ENCODE results near the gene PRKCH. TPM values are rescaled to one million over a fixed set of nuclear protein-coding genes. Genes with fewer than 3 reads are reported as not detected.

PRKCH gene
- total RNA-seq, 1 donor from 2014 or later = 0.30 TPM

- TF ChIP-seq CTCF (conservative IDR thresholded peaks at IDR 0.05) = no peak
- no peak for DNase-seq (ENCODE audit: low read depth, low spot score)
- Mint-ChIP-seq H3K27ac (ENCODE audit: unreplicated experiment) (no peak overlapping the region), H3K36me3 (ENCODE audit: low read depth) (no peaks in the 10 kb centered on the region), H3K4me1 (no peaks in the 10 kb centered on the region), H3K9me3 (peaks cover 13% of the 10 kb centered on the region), H3K4me3 (no peak overlapping the region), H3K27me3 (ENCODE audit: low read depth) (peaks cover 13% of the 10 kb centered on the region)
Observed at GRCh38 chr14:61430066-61430757, 108.8 kb downstream of the PRKCH start.

GRCh38 chr14:61433169-61433568 lies 111.8 kb downstream of the PRKCH start:
- TF ChIP-seq CTCF (conservative IDR thresholded peaks at IDR 0.05) = no peak
- H3K4me1 Mint-ChIP-seq = no peaks in the 10 kb centered on the region
- peaks cover 13% of the 10 kb centered on the region for H3K27me3 Mint-ChIP-seq (ENCODE audit: low read depth)
- no peak for DNase-seq (ENCODE audit: low read depth, low spot score)
- H3K9me3 Mint-ChIP-seq = peaks cover 5% of the 10 kb centered on the region
- no peaks in the 10 kb centered on the region for H3K36me3 Mint-ChIP-seq (ENCODE audit: low read depth)
- H3K27ac Mint-ChIP-seq (ENCODE audit: unreplicated experiment) = no peak overlapping the region
- H3K4me3 Mint-ChIP-seq = no peak overlapping the region

GRCh38 chr14:61433828-61434227 lies 112.4 kb downstream of the PRKCH start:
- H3K27me3 Mint-ChIP-seq (ENCODE audit: low read depth) = peaks cover 13% of the 10 kb centered on the region
- H3K9me3 Mint-ChIP-seq = peaks cover 5% of the 10 kb centered on the region

GRCh38 chr14:61434311-61434710 lies 112.9 kb downstream of the PRKCH start:
- Mint-ChIP-seq H3K9me3 (peaks cover 5% of the 10 kb centered on the region), H3K4me3 (no peak overlapping the region), H3K27me3 (ENCODE audit: low read depth) (peaks cover 13% of the 10 kb centered on the region), H3K27ac (ENCODE audit: unreplicated experiment) (no peak overlapping the region), H3K36me3 (ENCODE audit: low read depth) (no peaks in the 10 kb centered on the region), H3K4me1 (peaks cover 5% of the 10 kb centered on the region)
- no peak for TF ChIP-seq CTCF (conservative IDR thresholded peaks at IDR 0.05)
- DNase-seq (ENCODE audit: low read depth, low spot score) = no peak

More at GRCh38 chr14:61433828-61434227, 112.4 kb downstream of the PRKCH start:
- no peak overlapping the region for H3K27ac Mint-ChIP-seq (ENCODE audit: unreplicated experiment)
- no peak for TF ChIP-seq CTCF (conservative IDR thresholded peaks at IDR 0.05)
- H3K4me1 Mint-ChIP-seq = peaks cover under 1% of the 10 kb centered on the region
- no peaks in the 10 kb centered on the region for H3K36me3 Mint-ChIP-seq (ENCODE audit: low read depth)
- no peak for DNase-seq (ENCODE audit: low read depth, low spot score)
- H3K4me3 Mint-ChIP-seq = no peak overlapping the region

GRCh38 chr14:61435563-61436337 lies 114.4 kb downstream of the PRKCH start:
- no peak for TF ChIP-seq CTCF (conservative IDR thresholded peaks at IDR 0.05)
- no peaks in the 10 kb centered on the region for H3K36me3 Mint-ChIP-seq (ENCODE audit: low read depth)
- no peak overlapping the region for H3K4me3 Mint-ChIP-seq
- DNase-seq (ENCODE audit: low read depth, low spot score) = no peak
- peaks cover 8% of the 10 kb centered on the region for H3K4me1 Mint-ChIP-seq
- H3K27me3 Mint-ChIP-seq (ENCODE audit: low read depth) = peaks cover 16% of the 10 kb centered on the region
- peaks cover 5% of the 10 kb centered on the region for H3K9me3 Mint-ChIP-seq
- H3K27ac Mint-ChIP-seq (ENCODE audit: unreplicated experiment) = no peak overlapping the region
